Measurements from ENCODE around the gene GAN. TPM values are rescaled to one million over a fixed set of nuclear protein-coding genes. Genes with fewer than 3 reads are reported as not detected.

The GAN gene
- total RNA-seq: 1 to 10 TPM; 4.5 to 4.7 TPM
- 2.9 TPM for polyA plus RNA-seq (2013, experiment 1 of 2)
- polyA plus RNA-seq (2013, experiment 2 of 2): 3.2 TPM
- total RNA-seq: 23.7 to 146 (median 50.5) reads per million in 172 experiments

- Histone ChIP-seq H3K4me1 (ENCODE audit: insufficient read depth, low read length) (peaks cover 27% of the 10 kb centered on the region), H3K4me3 (ENCODE audit: low read length) (peak within 1 kb of the TSS; percentile 78), H3K27ac (ENCODE audit: low read depth in 1 of 2, low read length in 2 of 2) (peak within 1 kb of the TSS in 1 of 2 donors; percentile 41), H3K9me3 (ENCODE audit: control insufficient read depth in 1 of 2, insufficient read depth in 1 of 2, low read length in 2 of 2) (no peaks in the 10 kb centered on the region), H3K36me3 (ENCODE audit: insufficient read depth, low read length) (no peaks in the 10 kb centered on the region), H3K27me3 (ENCODE audit: control insufficient read depth in 1 of 2, insufficient read depth in 2 of 2, low read length in 2 of 2) (no peaks in the 10 kb centered on the region)
- H3K36me3 Mint-ChIP-seq (ENCODE audit: low read depth): peaks cover 19% of the 10 kb centered on the region
- ChIA-PET CTCF (interaction anchor here (0.8 kb wide), 1 partner anchor 416 kb away, joined by 3 read pairs; no protein-coding TSS in a partner anchor), POLR2A (interaction anchor here (1.0 to 1.9 kb wide), 10 partner anchors 10 to 855 kb away, joined by 3 to 8 read pairs (median 6); partner anchors contain the start of genes ATMIN, C16orf46, CENPN and CMC2)
- ATAC-seq (ENCODE audit: poor library complexity) (peak; percentile 96), DNase-seq (peak; percentile 85 to 97 (median 91))
- intact Hi-C loops (cut with DNase I, micrococcal nuclease): loop anchor here in 1 of 2 experiments (2.0 to 10.0 kb wide), 7 partner anchors 128 to 853 kb away; partner anchors contain the start of genes ATMIN, C16orf46, CMIP and GCSH
- no peaks in the 10 kb centered on the region for H3K27me3 Mint-ChIP-seq
- peak within 1 kb of the TSS; percentile 95 for H3K4me3 Mint-ChIP-seq
- peaks cover 62% of the 10 kb centered on the region for H3K4me1 Mint-ChIP-seq (ENCODE audit: low read depth)
- peak within 1 kb of the TSS; percentile 89 for H3K27ac Mint-ChIP-seq
- TF ChIP-seq CTCF (IDR thresholded peaks at IDR 0.05): no peak
- no peaks in the 10 kb centered on the region for H3K9me3 Mint-ChIP-seq
Observed at GRCh38 chr16:81314603-81315270, at the start of gene GAN. Gene GAN, plus strand, starts transcription at chr16:81314962. Its CDS starts 152 bp downstream, at chr16:81315114.

GRCh38 chr16:81265052-81265451 is 49.7 kb upstream of the GAN start:
- H3K9me3 ChIP-seq (ENCODE audit: control insufficient read depth in 1 of 2, insufficient read depth in 1 of 2, low read length in 2 of 2): peaks cover 0 to 3% of the 10 kb centered on the region in 2 experiments
- intact Hi-C loops (cut with DNase I, micrococcal nuclease): no loop called here

More at GRCh38 chr16:81265052-81265451, 49.7 kb upstream of the GAN start:
- ChIA-PET POLR2A (no interaction called here), CTCF (no interaction called here)
- Histone ChIP-seq H3K27ac (ENCODE audit: low read depth in 1 of 2, low read length in 2 of 2) (no peak overlapping the region), H3K4me1 (ENCODE audit: insufficient read depth, low read length) (no peaks in the 10 kb centered on the region), H3K4me3 (ENCODE audit: low read length) (no peak overlapping the region), H3K27me3 (ENCODE audit: control insufficient read depth in 1 of 2, insufficient read depth in 2 of 2, low read length in 2 of 2) (peaks cover 0 to 2% of the 10 kb centered on the region in 2 experiments), H3K36me3 (ENCODE audit: insufficient read depth, low read length) (no peaks in the 10 kb centered on the region)
- Mint-ChIP-seq H3K9me3 (no peaks in the 10 kb centered on the region), H3K27ac (no peak overlapping the region), H3K36me3 (ENCODE audit: low read depth) (no peaks in the 10 kb centered on the region), H3K27me3 (no peaks in the 10 kb centered on the region), H3K4me3 (no peak overlapping the region), H3K4me1 (ENCODE audit: low read depth) (no peaks in the 10 kb centered on the region)
- ATAC-seq (ENCODE audit: poor library complexity) (no peak), DNase-seq (no peak)
- TF ChIP-seq CTCF (IDR thresholded peaks at IDR 0.05): no peak
